Eye (tissue), 1 donor: ENCODE measurements around the gene GSDMA.

Source experiments
- DNase-seq: peaks from one replicate; pipeline ENCODE4 v3.0.0-alpha.2; 2015

The GSDMA gene

GRCh38 chr17:39963829-39964228 is 1.0 kb downstream of the GSDMA start:
- no peak for DNase-seq

- no peak for DNase-seq
Observed at GRCh38 chr17:39965017-39965699, 2.4 kb downstream of the GSDMA start.

- DNase-seq, result no peak
Observed at GRCh38 chr17:39966771-39967170, 4.0 kb downstream of the GSDMA start.

- DNase-seq, result no peak
Observed at GRCh38 chr17:39968761-39969160, 6.0 kb downstream of the GSDMA start.

- DNase-seq, result no peak
Observed at GRCh38 chr17:39969375-39969774, 6.6 kb downstream of the GSDMA start.

GRCh38 chr17:39970157-39970692 is 7.4 kb downstream of the GSDMA start:
- no peak for DNase-seq

GRCh38 chr17:39971076-39971603 is 8.3 kb downstream of the GSDMA start:
- no peak for DNase-seq

GRCh38 chr17:39972271-39972670 is 9.5 kb downstream of the GSDMA start:
- no peak for DNase-seq

- DNase-seq, result no peak
Observed at GRCh38 chr17:39973496-39973895, 10.7 kb downstream of the GSDMA start.

- DNase-seq, result no peak
Observed at GRCh38 chr17:39974433-39974832, 11.6 kb downstream of the GSDMA start.

GRCh38 chr17:39975801-39976200 is 13.0 kb downstream of the GSDMA start:
- no peak for DNase-seq

GRCh38 chr17:39979016-39979670 is 16.3 kb downstream of the GSDMA start:
- DNase-seq, result peak; percentile 16

GRCh38 chr17:39979893-39980350 is 17.1 kb downstream of the GSDMA start:
- no peak for DNase-seq

GRCh38 chr17:39980351-39981206 is 17.8 kb downstream of the GSDMA start, which contains the start of gene PSMD3:
Gene PSMD3 (plus strand): TSS chr17:39980807. CDS start chr17:39980971, 164 bp downstream.
- peak; percentile 100 for DNase-seq

GRCh38 chr17:39981207-39981741 is 18.5 kb downstream of the GSDMA start:
- DNase-seq, result peak; percentile 13

- no peak for DNase-seq
Observed at GRCh38 chr17:39981766-39982375, 19.1 kb downstream of the GSDMA start.

GRCh38 chr17:39988206-39988810 is 25.5 kb downstream of the GSDMA start:
- DNase-seq, result no peak

- DNase-seq, result no peak
Observed at GRCh38 chr17:39994448-39994847, 31.6 kb downstream of the GSDMA start.

- no peak for DNase-seq
Observed at GRCh38 chr17:39995438-39995837, 32.6 kb downstream of the GSDMA start.

GRCh38 chr17:39996162-39996561 is 33.4 kb downstream of the GSDMA start:
- DNase-seq, result no peak

- no peak for DNase-seq
Observed at GRCh38 chr17:39996800-39997199, 34.0 kb downstream of the GSDMA start.

GRCh38 chr17:39997543-39997942 is 34.7 kb downstream of the GSDMA start:
- no peak for DNase-seq
